Coronary artery (tissue), 2 donors: ENCODE results near the gene DHX34.
"Not testable (repeated sequence)": the region's sequence is repeated elsewhere in the genome, so short reads cannot be mapped to it uniquely, and the experiment has no call there.

Experiments
- DNase-seq: peaks from one replicate; pipeline ENCODE4 v3.0.0-alpha.2; 2017; ENCODE audit warnings: low spot score
- H3K27ac ChIP-seq, 2 donors: fragments of 200-600 bp; sonication (generic); one replicate each; pipeline ENCODE4 v1.5.1; 2016 to 2019
- H3K4me3 ChIP-seq: fragments of 200-600 bp; sonication (generic); 2 replicates; pipeline ENCODE4 v1.5.1; 2016; ENCODE audit warnings: mild to moderate bottlenecking, moderate library complexity
- TF ChIP-seq, protein P1 (sequence below): fragments of 200-600 bp; sonication (generic); IDR thresholded peaks from one replicate; pipeline ENCODE4 v1.5.1; 2019; ENCODE audit warnings: antibody characterized with exemption

The DHX34 gene

DNA sequence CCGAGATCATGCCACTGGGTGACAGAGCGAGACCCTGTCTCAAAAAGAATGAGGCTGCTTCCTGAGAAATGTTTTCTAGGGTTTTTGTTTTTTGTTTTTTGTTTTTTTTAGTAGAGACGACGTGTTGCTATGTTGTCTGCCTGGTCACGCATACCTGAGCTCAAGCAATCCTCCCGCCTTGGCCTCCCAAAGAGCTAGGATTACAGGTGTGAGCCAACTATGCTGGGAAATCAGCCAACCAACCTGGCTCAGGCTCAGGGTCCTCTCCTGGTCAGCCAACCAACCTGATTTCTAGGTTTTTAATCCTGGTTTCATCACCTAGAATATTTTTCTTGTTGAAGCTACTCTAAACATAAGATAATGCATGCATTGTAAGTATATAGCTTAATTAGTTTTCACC lies 7.8 kb downstream of the DHX34 start:
- Histone ChIP-seq H3K27ac (no peak overlapping the region), H3K4me3 (no peak overlapping the region)
- no peak for DNase-seq
- TF ChIP-seq, protein P1, sequence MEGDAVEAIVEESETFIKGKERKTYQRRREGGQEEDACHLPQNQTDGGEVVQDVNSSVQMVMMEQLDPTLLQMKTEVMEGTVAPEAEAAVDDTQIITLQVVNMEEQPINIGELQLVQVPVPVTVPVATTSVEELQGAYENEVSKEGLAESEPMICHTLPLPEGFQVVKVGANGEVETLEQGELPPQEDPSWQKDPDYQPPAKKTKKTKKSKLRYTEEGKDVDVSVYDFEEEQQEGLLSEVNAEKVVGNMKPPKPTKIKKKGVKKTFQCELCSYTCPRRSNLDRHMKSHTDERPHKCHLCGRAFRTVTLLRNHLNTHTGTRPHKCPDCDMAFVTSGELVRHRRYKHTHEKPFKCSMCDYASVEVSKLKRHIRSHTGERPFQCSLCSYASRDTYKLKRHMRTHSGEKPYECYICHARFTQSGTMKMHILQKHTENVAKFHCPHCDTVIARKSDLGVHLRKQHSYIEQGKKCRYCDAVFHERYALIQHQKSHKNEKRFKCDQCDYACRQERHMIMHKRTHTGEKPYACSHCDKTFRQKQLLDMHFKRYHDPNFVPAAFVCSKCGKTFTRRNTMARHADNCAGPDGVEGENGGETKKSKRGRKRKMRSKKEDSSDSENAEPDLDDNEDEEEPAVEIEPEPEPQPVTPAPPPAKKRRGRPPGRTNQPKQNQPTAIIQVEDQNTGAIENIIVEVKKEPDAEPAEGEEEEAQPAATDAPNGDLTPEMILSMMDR = no peak

GRCh38 chr19:47357788-47358680 lies 8.9 kb downstream of the DHX34 start:
- no peak for DNase-seq
- Histone ChIP-seq H3K4me3 (no peak overlapping the region), H3K27ac (no peak overlapping the region)
- TF ChIP-seq, protein P1 = no peak

DNA sequence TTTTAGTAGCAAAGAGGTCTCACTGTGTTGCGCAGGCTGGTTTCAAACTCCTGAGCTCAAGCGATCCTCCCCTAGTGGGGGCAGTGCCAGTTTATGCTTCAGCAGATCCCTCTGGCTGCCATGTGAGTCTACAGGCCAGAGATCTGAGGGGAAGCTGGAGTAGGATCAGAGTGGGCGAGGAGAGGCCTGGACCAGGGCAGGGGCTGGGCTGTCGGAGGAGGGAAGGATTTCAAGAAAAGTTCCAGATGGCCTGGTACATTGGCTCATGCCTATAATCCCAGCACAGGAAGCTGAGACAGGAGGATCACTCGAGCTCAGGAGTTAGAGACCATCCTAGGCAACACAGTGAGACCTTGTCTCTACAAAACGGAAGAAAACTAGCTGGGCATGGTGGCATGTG lies 9.8 kb downstream of the DHX34 start:
- no peak for DNase-seq
- Histone ChIP-seq H3K27ac (no peak overlapping the region), H3K4me3 (no peak overlapping the region)
- TF ChIP-seq, protein P1 = no peak

- Histone ChIP-seq H3K27ac (no peak overlapping the region), H3K4me3 (no peak overlapping the region)
- DNase-seq = no peak
- TF ChIP-seq, protein P1 = no peak
Observed at GRCh38 chr19:47362321-47362720, 13.2 kb downstream of the DHX34 start.

- no peak for DNase-seq
- Histone ChIP-seq H3K27ac (no peak overlapping the region), H3K4me3 (no peak overlapping the region)
- TF ChIP-seq, protein P1 = no peak
Observed at GRCh38 chr19:47363758-47364531, 14.8 kb downstream of the DHX34 start.

GRCh38 chr19:47365455-47365854 lies 16.3 kb downstream of the DHX34 start:
- not testable (repeated sequence) for H3K4me3 ChIP-seq, H3K27ac ChIP-seq, DNase-seq

DNA sequence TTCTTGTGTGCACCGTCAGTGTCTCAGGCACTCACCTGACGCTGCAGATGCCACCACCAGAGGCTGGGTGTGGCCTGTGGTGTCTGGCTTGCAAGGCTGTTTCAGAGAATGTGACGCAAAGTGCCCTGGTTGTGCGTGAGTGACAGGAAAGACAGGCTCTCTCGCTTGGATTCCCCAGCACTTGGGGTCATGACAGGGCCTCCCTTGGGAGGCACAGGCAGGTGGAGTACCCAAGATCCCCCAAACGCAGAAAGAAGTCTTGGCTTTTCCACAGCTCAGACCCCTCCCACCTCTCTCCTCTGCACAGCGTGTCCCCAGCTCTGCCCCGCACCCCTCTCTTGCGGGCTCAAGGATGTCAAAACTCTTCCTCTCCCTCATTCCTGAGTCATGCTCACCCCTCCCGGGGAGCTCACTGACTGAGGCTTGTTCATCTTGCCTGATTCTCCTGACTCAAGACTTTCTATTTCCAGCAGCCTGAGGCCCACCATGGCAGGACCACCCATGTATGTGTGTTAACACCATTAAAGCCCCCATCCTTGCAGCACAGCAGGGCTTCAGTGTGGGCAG lies 21.0 kb downstream of the DHX34 start:
- H3K4me3 ChIP-seq = no peak overlapping the region
- no peak for DNase-seq
- TF ChIP-seq, protein P1 = no peak
- H3K27ac ChIP-seq = no peak overlapping the region
